Right atrium auricular region (tissue), 2 donors: ENCODE data around the gene HMOX2. TPM values are rescaled to one million over a fixed set of nuclear protein-coding genes. Genes with fewer than 3 reads are reported as not detected.

Source experiments
- DNase-seq: peaks from one replicate; pipeline ENCODE4 v3.0.0-alpha.2; 2019; ENCODE audit warnings: low spot score
- H3K27ac ChIP-seq, 2 donors: fragments of 200-600 bp; sonication (generic); 1 replicate in 1 of 2; 2 replicates in 1 of 2; pipeline ENCODE4 v1.5.1; 2016 to 2019
- H3K27me3 ChIP-seq, 2 donors: fragments of 200-600 bp; sonication (generic); one replicate each; pipeline versions ENCODE4 v1.5.1 to v1.6.0; 2017 to 2019
- H3K36me3 ChIP-seq: fragments of 200-600 bp; sonication (generic); one replicate; pipeline ENCODE4 v1.5.1; 2016
- H3K4me1 ChIP-seq, 2 donors: fragments of 200-600 bp; sonication (generic); one replicate each; pipeline versions ENCODE4 v1.5.1 to v1.6.0; 2017 to 2019
- H3K4me3 ChIP-seq, 2 donors: fragments of 200-600 bp; sonication (generic); 1 replicate in 1 of 2; 2 replicates in 1 of 2; pipeline ENCODE4 v1.5.1; 2017 to 2019; ENCODE audit warnings: mild to moderate bottlenecking in 1 of 2, moderate library complexity in 1 of 2
- H3K9me3 ChIP-seq, 2 donors: fragments of 200-600 bp; sonication (generic); one replicate each; pipeline ENCODE4 v1.5.1; 2019
- CTCF ChIP-seq, 2 donors: fragments of 200-600 bp; sonication (generic); IDR thresholded peaks; one replicate each; pipeline ENCODE4 v1.5.1; 2019; ENCODE audit warnings: antibody characterized with exemption in 2 of 2
- total RNA-seq, 2 donors: library from RNA; depleted of rRNA; stranded (reverse); fragments of >200 nt; gene quantifications; one replicate each; pipeline ENCODE4 v1.1.0, GENCODE V29; 2016

The HMOX2 gene
- total RNA-seq, 2 donors from 2014 or later = 98.7 to 101 TPM

- H3K36me3 ChIP-seq = peaks cover 15% of the 10 kb centered on the region
- peaks cover 2 to 39% of the 10 kb centered on the region in 2 donors for H3K4me1 ChIP-seq
- no peak for DNase-seq
- no peak overlapping the region for H3K4me3 ChIP-seq
- no peak for TF ChIP-seq CTCF (IDR thresholded peaks at IDR 0.05)
- no peaks in the 10 kb centered on the region for H3K9me3 ChIP-seq
- H3K27ac ChIP-seq = no peak overlapping the region
- no peaks in the 10 kb centered on the region for H3K27me3 ChIP-seq
These were observed 20.1 kb downstream of the HMOX2 start for GRCh38 chr16:4496305-4496704.

GRCh38 chr16:4498546-4499195 lies 22.5 kb downstream of the HMOX2 start:
- Histone ChIP-seq H3K27ac (no peak overlapping the region), H3K27me3 (no peaks in the 10 kb centered on the region), H3K9me3 (no peaks in the 10 kb centered on the region), H3K4me1 (peaks cover 3 to 46% of the 10 kb centered on the region in 2 donors), H3K4me3 (no peak overlapping the region), H3K36me3 (peaks cover 15% of the 10 kb centered on the region)
- DNase-seq = no peak
- no peak for TF ChIP-seq CTCF (IDR thresholded peaks at IDR 0.05)

GRCh38 chr16:4499196-4499555 lies 23.0 kb downstream of the HMOX2 start:
- Histone ChIP-seq H3K4me3 (no peak overlapping the region), H3K9me3 (no peaks in the 10 kb centered on the region), H3K36me3 (peaks cover 15% of the 10 kb centered on the region), H3K4me1 (peaks cover 3 to 46% of the 10 kb centered on the region in 2 donors), H3K27ac (no peak overlapping the region), H3K27me3 (no peaks in the 10 kb centered on the region)
- DNase-seq = no peak
- TF ChIP-seq CTCF (IDR thresholded peaks at IDR 0.05) = no peak

- TF ChIP-seq CTCF (IDR thresholded peaks at IDR 0.05) = no peak
- Histone ChIP-seq H3K9me3 (no peaks in the 10 kb centered on the region), H3K27ac (peak overlapping the region; percentile 61 to 86), H3K27me3 (no peaks in the 10 kb centered on the region), H3K4me1 (peaks cover 3 to 37% of the 10 kb centered on the region in 2 donors), H3K36me3 (peaks cover 16% of the 10 kb centered on the region), H3K4me3 (peak overlapping the region; percentile 2 to 17)
- DNase-seq = no peak
These were observed 24.1 kb downstream of the HMOX2 start for GRCh38 chr16:4500272-4500671.

GRCh38 chr16:4501071-4501478 lies 24.9 kb downstream of the HMOX2 start:
- no peaks in the 10 kb centered on the region for H3K9me3 ChIP-seq
- H3K27ac ChIP-seq = peak overlapping the region; percentile 61 to 86
- no peak for DNase-seq
- H3K36me3 ChIP-seq = peaks cover 23% of the 10 kb centered on the region
- TF ChIP-seq CTCF (IDR thresholded peaks at IDR 0.05) = no peak
- H3K27me3 ChIP-seq = no peaks in the 10 kb centered on the region
- peak overlapping the region in 1 of 2 donors; percentile 17 for H3K4me3 ChIP-seq
- H3K4me1 ChIP-seq = peaks cover 3 to 31% of the 10 kb centered on the region in 2 donors
